HepG2 (cell line): ENCODE results near the gene TMBIM4. TPM values are rescaled to one million over a fixed set of nuclear protein-coding genes. Genes with fewer than 3 reads are reported as not detected.

Experiments
- ATAC-seq: fragments of 200-7000 bp; cut with Tn5 transposase; 3 replicates; pipeline ENCODE4 v1.9.1; 2020; ENCODE audit warnings: mild to moderate bottlenecking, moderate library complexity
- BruUV-seq: library from RNA; stranded (reverse); fragments of 400-500 nt; replicated peaks from 2 replicates; lab custom pipeline; 2021; lab: Mats Ljungman, UMichigan
- CTCF ChIA-PET: fragments of 300-600 bp; formaldehyde crosslinking; extraction: SDS; loops from one replicate; lab custom pipeline; 2021; ENCODE audit warnings: low total read pairs, inconsistent platforms, low intra/inter-chr PET ratio; lab: Yijun Ruan, JAX
- POLR2A ChIA-PET: fragments of 350-600 bp; sonication (Branson Sonifier 250); formaldehyde crosslinking; loops from one replicate; lab custom pipeline; 2020; ENCODE audit warnings: antibody characterized with exemption, inconsistent platforms; lab: Yijun Ruan, JAX
- DNase-seq: peaks from one replicate; pipeline ENCODE4 v3.0.0-alpha.2; 2015; ENCODE audit warnings: low spot score
- FAIRE-seq: peaks from 3 replicates; lab custom pipeline; 2011; peaks lifted over from hg19 to GRCh38; lab: Jason Lieb, UNC
- H2AFZ ChIP-seq: one replicate; pipeline ENCODE4 v1.6.1; 2011; ENCODE audit warnings: low read length, inconsistent platforms
- H3K27ac ChIP-seq: fragments of 300-600 bp; 3 replicates; pipeline ENCODE4 v1.8.0; 2011; ENCODE audit warnings: mixed run types, mild to moderate bottlenecking, mixed read lengths, low read length, inconsistent platforms; ENCODE audit not compliant: insufficient read depth; ENCODE audit errors: extremely low read length
- H3K27me3 ChIP-seq, 2 experiments: fragments of 200-600 bp in 1 of 2; 2 replicates in 1 of 2; 3 replicates in 1 of 2; pipeline versions ENCODE4 v1.6.0 to v1.8.0; 2011; ENCODE audit warnings: low read length in 2 of 2, mild to moderate bottlenecking in 2 of 2, moderate library complexity in 2 of 2, inconsistent platforms in 1 of 2; ENCODE audit not compliant: insufficient read depth in 2 of 2, control insufficient read depth in 1 of 2
- H3K36me3 ChIP-seq, 2 experiments: fragments of 200-600 bp in 1 of 2; replicated peaks in 1 of 2; 2 replicates in 1 of 2; 3 replicates in 1 of 2; pipeline versions ENCODE4 v1.5.1 to v1.8.0; 2011; ENCODE audit warnings: low read length in 2 of 2, inconsistent platforms in 1 of 2; ENCODE audit not compliant: insufficient read depth in 2 of 2, control insufficient read depth in 1 of 2
- H3K4me1 ChIP-seq: 2 replicates; pipeline ENCODE4 v1.5.1; 2012; ENCODE audit warnings: low read length, inconsistent platforms; ENCODE audit not compliant: insufficient read depth
- H3K4me2 ChIP-seq: 2 replicates; pipeline ENCODE4 v1.6.0; 2011; ENCODE audit warnings: low read depth, low read length, inconsistent platforms
- H3K4me3 ChIP-seq, 3 experiments: fragments of 200-600 bp in 1 of 3; sonication (generic), shearing (Covaris generic) in 1 of 3; replicated peaks in 1 of 3; 2 replicates each; pipeline ENCODE4 v1.5.1; 2011 to 2016; ENCODE audit warnings: low read length in 3 of 3, inconsistent platforms in 2 of 3, low read depth in 2 of 3, mild to moderate bottlenecking in 2 of 3, control low read depth in 1 of 3, mixed read lengths in 1 of 3; ENCODE audit not compliant: insufficient read depth in 1 of 3
- H3K79me2 ChIP-seq: one replicate; pipeline ENCODE4 v1.6.1; 2011; ENCODE audit warnings: low read length, inconsistent platforms; ENCODE audit not compliant: insufficient read depth
- H3K9ac ChIP-seq: 2 replicates; pipeline ENCODE4 v1.6.0; 2011; ENCODE audit warnings: mild to moderate bottlenecking, low read depth, low read length, inconsistent platforms; ENCODE audit not compliant: insufficient read depth
- H3K9me3 ChIP-seq: 2 replicates; pipeline ENCODE4 v1.5.1; 2012; ENCODE audit warnings: mild to moderate bottlenecking, low read length
- H4K20me1 ChIP-seq: 2 replicates; pipeline ENCODE4 v1.6.0; 2011; ENCODE audit warnings: inconsistent platforms, mild to moderate bottlenecking, low read length, moderate library complexity; ENCODE audit not compliant: insufficient read depth
- ARID5B ChIP-seq: IDR thresholded peaks from 2 replicates; pipeline ENCODE4 v1.4.0; 2020; ENCODE audit warnings: mild to moderate bottlenecking, missing genetic modification reagents
- CREB1 ChIP-seq, 2 experiments: fragments of 450-650 bp in 1 of 2; IDR thresholded peaks; 2 replicates each; pipeline ENCODE4 v1.6.1; 2016 to 2017; ENCODE audit warnings: control low read depth in 1 of 2, mild to moderate bottlenecking in 1 of 2, missing compliant biosample characterization in 1 of 2, missing genetic modification characterization in 1 of 2
- FOXA1 ChIP-seq, 2 experiments: fragments of 450-650 bp in 1 of 2; sonication (generic) in 1 of 2; formaldehyde crosslinking in 1 of 2; IDR thresholded peaks; 2 replicates each; pipeline versions ENCODE4 v1.4.0 to v1.6.1; 2016 to 2020; ENCODE audit warnings: missing genetic modification reagents in 1 of 2
- FOXA3 ChIP-seq: IDR thresholded peaks from 2 replicates; pipeline ENCODE4 v1.6.1; 2016; ENCODE audit warnings: missing genetic modification reagents, missing compliant biosample characterization
- HNRNPK ChIP-seq: fragments of 200-400 bp; formaldehyde crosslinking; IDR thresholded peaks from 2 replicates; pipeline ENCODE4 v1.6.1; 2018; ENCODE audit warnings: low read length, low read depth, moderate library complexity, mild to moderate bottlenecking; ENCODE audit not compliant: poor library complexity, severe bottlenecking
- RNF2 ChIP-seq: fragments of 450-650 bp; conservative IDR thresholded peaks from 2 replicates; pipeline ENCODE4 v1.6.1; 2016; ENCODE audit warnings: low read depth
- ZNF282 ChIP-seq: fragments of 450-650 bp; IDR thresholded peaks from 2 replicates; pipeline ENCODE4 v1.6.1; 2018; ENCODE audit not compliant: partially characterized antibody
- ZNF749 ChIP-seq: sonication (generic); formaldehyde crosslinking; IDR thresholded peaks from 2 replicates; pipeline ENCODE4 v1.8.0; 2022; ENCODE audit warnings: mild to moderate bottlenecking, missing genetic modification reagents, moderate library complexity, borderline replicate concordance
- ZNF776 ChIP-seq: sonication (generic); formaldehyde crosslinking; IDR thresholded peaks from 2 replicates; pipeline ENCODE4 v1.4.0; 2020; ENCODE audit warnings: mild to moderate bottlenecking, missing genetic modification reagents
- WGBS: methylation state at CpG from one replicate; pipeline ENCODE4 v1.1.6; 2017; ENCODE audit warnings: low lambda C conversion rate; 5-methylcytosine and 5-hydroxymethylcytosine counted together
- in situ Hi-C: cut with HindIII; loops from 2 replicates; pipeline ENCODE4 v1.10.0; 2017; ENCODE audit warnings: low pct_unique_long_range_greater_than_20kb; ENCODE audit not compliant: extremely low pct_ligation_motif_present
- intact Hi-C: fragments of 100-400 bp; cut with micrococcal nuclease; formaldehyde crosslinking; loops from one replicate; pipeline ENCODE4 v1.10.0; 2022; ENCODE audit not compliant: unreplicated experiment
- polyA plus RNA-seq, 8 experiments: library from polyadenylated mRNA; depleted of rRNA in 3 of 8; stranded (reverse) in 7 of 8; unstranded in 1 of 8; fragments of >200 nt; fragmentation: Illumina TruSeq in 4 of 8; extraction: Trizol in 4 of 8; gene quantifications; 2 replicates each; pipeline versions ENCODE4 v1.2.1 to v1.2.3, GENCODE V29; 2011 to 2016; ENCODE audit warnings: low read depth in 4 of 8, missing spikeins in 1 of 8, mixed read lengths in 1 of 8; ENCODE audit not compliant: insufficient read depth in 1 of 8
- total RNA-seq, 5 experiments: library from RNA; depleted of rRNA; stranded (reverse); fragments of >200 nt; fragmentation: Illumina TruSeq; extraction: Trizol; gene quantifications; 2 replicates each; pipeline ENCODE4 v1.2.3, GENCODE V29; 2016; ENCODE audit warnings: low read depth in 1 of 5

Gene TMBIM4
- total and polyA plus RNA-seq, 2 of the 13 experiments (the other 11 are each of a cell fraction or from before 2014, with no cell fraction given) = 60.5 to 67.7 TPM

- in situ Hi-C loops (no loop called here), intact Hi-C loops (loop anchor here (2.0 to 5.0 kb wide), 2 partner anchors 36 to 66 kb away; partner anchors contain the start of gene LLPH)
- Histone ChIP-seq H3K4me3 (peak overlapping the region; percentile 75 to 99 (median 86); a peak in 4 of 6 replicates), H3K79me2 (peaks cover 41% of the 10 kb centered on the region), H3K4me1 (peaks cover 27% of the 10 kb centered on the region), H3K4me2 (peak overlapping the region; percentile 77), H3K36me3 (no peaks in the 10 kb centered on the region), H3K9me3 (peaks cover 10% of the 10 kb centered on the region), H3K27me3 (no peaks in the 10 kb centered on the region), H2AFZ (no peak overlapping the region), H3K9ac (0 out of 2 replicates have a peak overlapping the region, but pooled peaks have one; percentile 79), H3K27ac (peak overlapping the region; percentile 94), H4K20me1 (no peaks in the 10 kb centered on the region)
- DNase-seq = no peak
- no TSS peak for BruUV-seq
- ATAC-seq = no peak
- ChIA-PET POLR2A (interaction anchor here (0.6 to 2.8 kb wide), 6 partner anchors 10 to 1100 kb away, joined by 3 to 33 read pairs (median 10); partner anchors contain the start of genes HELB and LLPH), CTCF (no interaction called here)
- no peak for FAIRE-seq
- 90% methylated on average over 8 of the region's 8 CpGs for WGBS
- TF ChIP-seq CREB1 (IDR thresholded peaks at IDR 0.05) (no peak), CREB1 (CRISPR knock-in tag; IDR thresholded peaks at IDR 0.05) (no peak), ZNF776 (CRISPR knock-in tag) (no peak), HNRNPK (peak; percentile 21), RNF2 (no peak)
Observed at GRCh38 chr12:66168410-66168809, 1.4 kb downstream of the TMBIM4 start.

- H3K27ac ChIP-seq = no peak overlapping the region
- ATAC-seq (no peak), DNase-seq (no peak), FAIRE-seq (no peak)
- intact Hi-C loops (loop anchor here (5.0 kb wide), 1 partner anchor 34 kb away; the partner anchor contains the start of gene LLPH), in situ Hi-C loops (no loop called here)
- BruUV-seq = no TSS peak
- no peaks in the 10 kb centered on the region for H3K27me3 ChIP-seq
- CTCF ChIA-PET = no interaction called here
- no peak overlapping the region for H3K4me3 ChIP-seq
- H3K9ac ChIP-seq = no peak overlapping the region
- peaks cover 10% of the 10 kb centered on the region for H3K9me3 ChIP-seq
- 0 out of 2 replicates have a peak, but pooled peaks have one; percentile 13 for TF ChIP-seq ARID5B (CRISPR knock-in tag)
- peak; percentile 46 for TF ChIP-seq FOXA3 (CRISPR knock-in tag)
- no peak for TF ChIP-seq FOXA1 (IDR thresholded peaks at IDR 0.05)
- 0 out of 2 replicates have a peak, but pooled peaks have one; percentile 41 for TF ChIP-seq FOXA1 (CRISPR knock-in tag; IDR thresholded peaks at IDR 0.05)
- no peak for TF ChIP-seq ZNF749 (CRISPR knock-in tag)
- TF ChIP-seq ZNF282 = no peak
- H3K79me2 ChIP-seq = peaks cover 41% of the 10 kb centered on the region
- 72% methylated on average over 2 of the region's 2 CpGs for WGBS
- H2AFZ ChIP-seq = no peak overlapping the region
- POLR2A ChIA-PET = no interaction called here
- H3K4me1 ChIP-seq = peaks cover 27% of the 10 kb centered on the region
- no peak overlapping the region for H3K4me2 ChIP-seq
- H4K20me1 ChIP-seq = no peaks in the 10 kb centered on the region
- H3K36me3 ChIP-seq = no peaks in the 10 kb centered on the region
Observed at GRCh38 chr12:66166561-66166960, 3.2 kb downstream of the TMBIM4 start.
